Fibroblast of the aortic adventitia (primary cell): ENCODE measurements around the gene DNAJC16. TPM values are rescaled to one million over a fixed set of nuclear protein-coding genes. Genes with fewer than 3 reads are reported as not detected.

Experiments
- DNase-seq: peaks from one replicate; pipeline ENCODE4 v3.0.0-alpha.2; 2010; ENCODE audit warnings: low read depth
- H3K4me3 ChIP-seq: 2 replicates; pipeline ENCODE4 v1.5.1; 2011; ENCODE audit warnings: low read depth, mild to moderate bottlenecking, control low read depth, low read length, moderate library complexity
- CTCF ChIP-seq: IDR thresholded peaks from 2 replicates; pipeline ENCODE4 v1.5.1; 2011; ENCODE audit warnings: mild to moderate bottlenecking, low read length, control low read depth, inconsistent platforms; ENCODE audit not compliant: insufficient read depth
- total RNA-seq: library from RNA; depleted of rRNA; stranded (reverse); fragments of >200 nt; gene quantifications from 2 replicates; pipeline ENCODE4 v1.2.3, GENCODE V29; 2012; ENCODE audit warnings: low replicate concordance

The DNAJC16 gene
- total RNA-seq, 1 donor, result 20.0 TPM

DNA sequence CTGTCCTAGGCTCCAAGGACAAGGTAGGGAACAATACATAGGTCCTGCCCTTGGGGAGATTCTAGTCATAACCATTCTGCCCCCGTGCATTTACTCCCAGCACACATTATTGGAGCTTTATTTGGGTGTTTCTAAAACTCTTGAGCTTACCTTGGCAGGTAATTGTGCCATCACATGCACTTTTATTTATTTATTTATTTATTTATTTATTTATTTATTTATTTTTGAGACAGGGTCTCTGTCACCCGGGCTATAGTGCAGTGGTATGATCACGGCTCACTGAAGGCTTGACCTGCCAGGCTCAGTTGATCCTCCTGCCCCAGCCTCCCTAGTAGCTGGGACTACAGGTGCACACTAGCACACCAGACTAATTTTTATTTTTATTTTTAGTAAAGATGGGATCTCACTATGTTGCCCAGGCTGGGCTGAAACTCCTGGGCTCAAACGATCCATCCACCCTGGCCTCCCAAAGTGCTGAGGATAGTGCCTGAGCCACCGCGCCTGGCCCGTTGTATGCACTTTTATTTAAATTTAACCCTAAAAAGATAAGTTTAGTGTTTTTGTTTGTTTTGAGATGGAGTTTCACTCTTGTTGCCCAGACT is 49.0 kb downstream of the DNAJC16 start:
- no peak for DNase-seq
- TF ChIP-seq CTCF, result no peak

DNA sequence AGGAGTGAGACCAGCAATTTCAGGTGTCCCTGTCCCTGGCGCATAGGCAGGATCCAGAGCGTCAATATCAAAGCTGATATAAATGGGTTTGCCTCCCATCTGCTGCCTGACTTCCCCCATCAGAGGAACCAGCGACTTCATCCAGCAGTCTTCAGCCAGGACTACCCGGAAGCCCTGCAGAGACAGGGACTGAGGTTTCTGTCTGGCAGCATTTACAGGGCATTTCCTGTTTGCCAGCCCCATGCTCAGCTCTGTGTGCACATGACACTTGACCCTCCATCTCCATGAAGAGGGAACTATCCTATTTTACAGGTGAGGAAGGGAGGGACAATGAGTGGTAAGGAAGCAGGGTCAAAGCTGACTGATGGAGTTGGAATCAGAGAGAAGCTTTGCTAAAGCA is 51.0 kb downstream of the DNAJC16 start:
- TF ChIP-seq CTCF, result no peak
- no peak for DNase-seq
- H3K4me3 ChIP-seq, result no peak overlapping the region

More for the DNA sequence above, 49.0 kb downstream of the DNAJC16 start:
- no peak overlapping the region for H3K4me3 ChIP-seq

DNA sequence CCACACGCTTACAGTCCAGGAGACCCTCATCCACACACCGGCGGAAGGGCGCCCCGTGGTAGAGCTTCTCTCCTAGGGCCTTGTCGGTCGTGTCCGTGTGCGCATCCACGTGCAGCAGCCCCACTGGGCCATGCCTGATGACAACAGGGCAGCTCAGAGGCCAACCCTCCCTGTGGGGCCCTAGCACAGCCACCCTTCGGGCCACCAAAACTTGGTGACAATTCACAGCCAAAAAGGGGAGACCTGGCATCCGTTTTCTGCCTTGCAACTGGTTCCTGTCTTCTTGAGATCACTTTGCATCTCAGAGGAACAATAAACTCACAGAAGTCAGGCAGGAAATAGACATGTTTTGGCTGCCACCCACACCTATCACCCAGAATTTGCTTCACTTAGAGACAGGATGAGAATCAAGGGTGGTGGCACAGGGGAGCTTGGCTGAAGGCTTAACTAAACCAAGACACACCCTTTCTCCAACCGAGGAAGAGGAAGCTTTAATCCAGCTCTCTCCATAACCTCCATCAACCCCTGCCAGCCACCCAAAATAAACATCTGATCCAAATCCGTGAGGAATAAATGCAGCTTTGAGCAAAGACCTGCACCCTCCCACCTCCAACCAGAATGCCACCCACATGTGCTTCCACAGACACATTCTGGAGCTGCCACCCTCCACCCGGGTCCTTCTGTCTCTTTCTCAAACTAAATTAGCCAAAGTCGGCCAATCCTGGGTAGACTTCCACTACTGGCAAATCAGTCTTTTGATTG is 52.5 kb downstream of the DNAJC16 start:
- DNase-seq, result no peak
- no peak for TF ChIP-seq CTCF

GRCh38 chr1:15579683-15580047 is 53.0 kb downstream of the DNAJC16 start:
- no peak for DNase-seq
- no peak for TF ChIP-seq CTCF

More for the DNA sequence above, 52.5 kb downstream of the DNAJC16 start:
- no peak overlapping the region for H3K4me3 ChIP-seq

DNA sequence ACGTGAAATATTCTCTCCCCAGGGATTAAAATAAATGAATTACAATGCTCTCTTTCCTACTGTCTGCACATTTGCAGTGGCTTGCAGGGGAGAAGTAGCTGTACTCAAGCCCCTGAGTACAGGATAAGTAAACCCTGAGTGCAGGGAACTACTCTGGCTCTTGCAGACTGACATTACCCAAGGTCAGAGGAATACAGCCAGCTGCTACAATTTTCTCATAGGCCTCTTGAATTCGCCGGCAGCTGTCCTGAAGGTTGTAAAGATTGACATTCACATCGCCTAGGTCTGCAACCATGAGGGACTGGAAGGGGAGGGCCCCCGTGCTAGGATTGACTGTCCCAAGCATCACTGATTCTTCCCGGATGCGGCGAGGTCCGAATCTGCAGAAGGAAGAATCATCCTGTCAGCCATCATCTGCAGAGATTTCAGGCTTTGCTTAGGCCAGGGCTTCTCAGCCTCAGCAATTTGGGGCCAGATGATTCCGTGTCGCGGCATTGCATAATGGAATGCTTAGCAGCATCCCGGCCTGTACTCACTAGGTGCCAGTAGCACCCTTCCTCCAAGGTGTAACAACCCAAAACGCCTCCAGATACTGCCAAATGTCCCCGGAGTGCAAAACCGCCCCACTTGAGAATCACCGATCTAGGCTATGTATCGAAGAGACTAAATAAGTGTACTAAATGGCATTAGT is 56.5 kb downstream of the DNAJC16 start:
- DNase-seq, result no peak
- TF ChIP-seq CTCF, result no peak

More at GRCh38 chr1:15579683-15580047, 53.0 kb downstream of the DNAJC16 start:
- no peak overlapping the region for H3K4me3 ChIP-seq

GRCh38 chr1:15584489-15585363 is 58.1 kb downstream of the DNAJC16 start, which contains the start of gene AGMAT:
AGMAT (minus strand) TSS chr1:15585051; CDS start chr1:15584967, 84 bp downstream.
- TF ChIP-seq CTCF, result peak; percentile 41
- no peak for DNase-seq
- peak within 1 kb of the TSS; percentile 39 for H3K4me3 ChIP-seq

More for the DNA sequence above, 56.5 kb downstream of the DNAJC16 start:
- no peak overlapping the region for H3K4me3 ChIP-seq
